CD14-positive monocyte (primary cell): ENCODE data around the gene LRRC72. TPM values are rescaled to one million over a fixed set of nuclear protein-coding genes. Genes with fewer than 3 reads are reported as not detected.

Source experiments
- DNase-seq, 3 donors: peaks; one replicate each; pipeline ENCODE4 v3.0.0-alpha.2; 2011 to 2022
- H2AFZ ChIP-seq: 2 replicates; pipeline ENCODE4 v1.6.0; 2012; ENCODE audit warnings: mild to moderate bottlenecking, low read depth, low read length, inconsistent platforms; ENCODE audit not compliant: insufficient read depth, poor library complexity, severe bottlenecking
- H3K27ac ChIP-seq, 2 donors: 1 replicate in 1 of 2; 2 replicates in 1 of 2; pipeline ENCODE4 v1.5.1; 2012 to 2013; ENCODE audit warnings: low read length in 2 of 2, control low read depth in 1 of 2, inconsistent platforms in 1 of 2, low read depth in 1 of 2, mild to moderate bottlenecking in 1 of 2
- H3K27me3 ChIP-seq, 2 donors: one replicate each; pipeline versions ENCODE4 v1.6.0 to v1.6.1; 2011 to 2013; ENCODE audit warnings: low read length in 2 of 2; ENCODE audit not compliant: control insufficient read depth in 2 of 2, insufficient read depth in 2 of 2
- H3K36me3 ChIP-seq, 2 donors: replicated peaks in 1 of 2; 1 replicate in 1 of 2; 2 replicates in 1 of 2; pipeline versions ENCODE4 v1.5.1 to v1.6.1; 2012 to 2013; ENCODE audit warnings: low read length in 2 of 2, control low read depth in 1 of 2, inconsistent platforms in 1 of 2, mild to moderate bottlenecking in 1 of 2; ENCODE audit not compliant: insufficient read depth in 2 of 2, control insufficient read depth in 1 of 2
- H3K4me1 ChIP-seq, 2 donors: 1 replicate in 1 of 2; 2 replicates in 1 of 2; pipeline versions ENCODE4 v1.5.1 to v1.6.1; 2012 to 2013; ENCODE audit warnings: low read length in 2 of 2, control low read depth in 1 of 2, inconsistent platforms in 1 of 2, mild to moderate bottlenecking in 1 of 2, moderate library complexity in 1 of 2; ENCODE audit not compliant: insufficient read depth in 2 of 2, control insufficient read depth in 1 of 2
- H3K4me2 ChIP-seq: replicated peaks from 2 replicates; pipeline ENCODE3; 2012; ENCODE audit warnings: low read length, moderate library complexity, mild to moderate bottlenecking; ENCODE audit not compliant: poor library complexity, severe bottlenecking; ENCODE audit errors: extremely low read depth
- H3K4me3 ChIP-seq, 3 experiments: fragments of 200-600 bp in 1 of 3; sonication (generic) in 1 of 3; replicated peaks in 1 of 3; 1 replicate in 2 of 3; 2 replicates in 1 of 3; pipeline ENCODE4 v1.5.1; 2011 to 2013; ENCODE audit warnings: low read length in 3 of 3, mild to moderate bottlenecking in 3 of 3, control low read depth in 2 of 3, low read depth in 2 of 3, inconsistent platforms in 1 of 3, moderate library complexity in 1 of 3
- H3K79me2 ChIP-seq: 2 replicates; pipeline ENCODE4 v1.6.0; 2012; ENCODE audit warnings: mild to moderate bottlenecking, control low read depth, inconsistent platforms, low read length, moderate library complexity; ENCODE audit not compliant: insufficient read depth
- H3K9ac ChIP-seq: 2 replicates; pipeline ENCODE4 v1.6.0; 2017; ENCODE audit warnings: low read length, mild to moderate bottlenecking; ENCODE audit not compliant: insufficient read depth, poor library complexity, severe bottlenecking
- H3K9me3 ChIP-seq, 2 donors: replicated peaks in 1 of 2; 1 replicate in 1 of 2; 2 replicates in 1 of 2; pipeline versions ENCODE4 v1.5.1 to v1.6.1; 2012 to 2013; ENCODE audit warnings: low read length in 2 of 2, control low read depth in 1 of 2; ENCODE audit not compliant: control insufficient read depth in 1 of 2, insufficient read depth in 1 of 2
- H4K20me1 ChIP-seq: 2 replicates; pipeline ENCODE4 v1.6.0; 2012; ENCODE audit warnings: mild to moderate bottlenecking, low read length, control low read depth, moderate library complexity; ENCODE audit not compliant: insufficient read depth
- H3K27ac Mint-ChIP-seq, 7 donors: one replicate each; pipeline ENCODE4 v1.8.0; 2020; ENCODE audit warnings: mild to moderate bottlenecking in 7 of 7, mixed read lengths in 7 of 7, moderate library complexity in 6 of 7, inconsistent platforms in 2 of 7
- H3K27me3 Mint-ChIP-seq, 3 donors: one replicate each; pipeline ENCODE4 v1.8.0; 2021 to 2022; ENCODE audit warnings: low read depth in 3 of 3, mild to moderate bottlenecking in 3 of 3, mixed read lengths in 3 of 3, moderate library complexity in 3 of 3, inconsistent platforms in 1 of 3
- H3K36me3 Mint-ChIP-seq, 2 donors: one replicate each; pipeline ENCODE4 v1.8.0; 2020; ENCODE audit warnings: mixed read lengths in 2 of 2, inconsistent platforms in 1 of 2, mild to moderate bottlenecking in 1 of 2
- H3K4me1 Mint-ChIP-seq: one replicate; pipeline ENCODE4 v1.8.0; 2020; ENCODE audit warnings: mild to moderate bottlenecking, mixed read lengths
- H3K4me3 Mint-ChIP-seq, 2 donors: one replicate each; pipeline ENCODE4 v1.8.0; 2020; ENCODE audit warnings: mild to moderate bottlenecking in 2 of 2, mixed read lengths in 2 of 2, moderate library complexity in 1 of 2
- H3K9me3 Mint-ChIP-seq, 7 donors: one replicate each; pipeline ENCODE4 v1.8.0; 2020 to 2022; ENCODE audit warnings: mixed read lengths in 7 of 7, mild to moderate bottlenecking in 6 of 7, moderate library complexity in 6 of 7, inconsistent platforms in 2 of 7
- CTCF ChIP-seq: fragments of 200-600 bp; IDR thresholded peaks from one replicate; pipeline ENCODE4 v1.8.0; 2022; ENCODE audit warnings: antibody characterized with exemption, mild to moderate bottlenecking
- WGBS: methylation state at CpG from one replicate; pipeline ENCODE4 v1.1.5; 2013; ENCODE audit warnings: missing lambda C conversion rate; ENCODE audit not compliant: insufficient coverage; 5-methylcytosine and 5-hydroxymethylcytosine counted together
- intact Hi-C, 2 donors: fragments of 100-400 bp; cut with micrococcal nuclease; formaldehyde crosslinking; loops; one replicate each; pipeline versions ENCODE4 v1.15.0 to v1.15.1; 2023
- polyA plus RNA-seq, 3 donors: library from polyadenylated mRNA; depleted of rRNA in 1 of 3; unstranded in 2 of 3; stranded (reverse) in 1 of 3; fragments of 300-500 nt in 2 of 3; fragments of >200 nt in 1 of 3; fragmentation: Illumina TruSeq in 2 of 3; gene quantifications; 1 replicate in 2 of 3; 2 replicates in 1 of 3; pipeline ENCODE4 v1.2.3, GENCODE V29; 2012 to 2021

The LRRC72 gene
- polyA plus RNA-seq, 3 donors = not detected

GRCh38 chr7:16491148-16491547 is 35.5 kb upstream of the LRRC72 start:
- H3K27me3 ChIP-seq = no peaks in the 10 kb centered on the region
- no peaks in the 10 kb centered on the region for H3K36me3 ChIP-seq
- WGBS = no CpG with 5 or more reads among the region's 2 CpGs
- H2AFZ ChIP-seq = no peak overlapping the region
- no peak for TF ChIP-seq CTCF
- no peaks in the 10 kb centered on the region for H3K79me2 ChIP-seq
- no peak overlapping the region for H3K4me2 ChIP-seq
- no peak overlapping the region for H3K4me3 ChIP-seq
- H3K27me3 Mint-ChIP-seq = no peaks in the 10 kb centered on the region
- no peaks in the 10 kb centered on the region for H3K4me1 Mint-ChIP-seq
- intact Hi-C loops = no loop called here
- no peak overlapping the region for H3K4me3 Mint-ChIP-seq
- no peaks in the 10 kb centered on the region for H3K9me3 ChIP-seq
- no peak for DNase-seq
- no peak overlapping the region for H3K27ac Mint-ChIP-seq
- H3K9ac ChIP-seq = no peak overlapping the region
- H3K4me1 ChIP-seq = no peaks in the 10 kb centered on the region
- H3K27ac ChIP-seq = no peak overlapping the region
- H3K9me3 Mint-ChIP-seq = no peaks in the 10 kb centered on the region
- no peaks in the 10 kb centered on the region for H3K36me3 Mint-ChIP-seq
- no peaks in the 10 kb centered on the region for H4K20me1 ChIP-seq

- no peak overlapping the region for H3K4me3 Mint-ChIP-seq
- peaks cover 0 to 1% (median 0%) of the 10 kb centered on the region in 3 donors for H3K27me3 Mint-ChIP-seq
- no peaks in the 10 kb centered on the region for H3K4me1 ChIP-seq
- no peak overlapping the region for H3K27ac Mint-ChIP-seq
- no CpG with 5 or more reads among the region's 3 CpGs for WGBS
- no peak for DNase-seq
- no peak overlapping the region for H3K9ac ChIP-seq
- H3K4me1 Mint-ChIP-seq = no peaks in the 10 kb centered on the region
- H3K36me3 ChIP-seq = no peaks in the 10 kb centered on the region
- no peak overlapping the region for H3K4me2 ChIP-seq
- H3K36me3 Mint-ChIP-seq = no peaks in the 10 kb centered on the region
- no peak overlapping the region for H2AFZ ChIP-seq
- no peaks in the 10 kb centered on the region for H3K9me3 ChIP-seq
- TF ChIP-seq CTCF = no peak
- no peaks in the 10 kb centered on the region for H3K27me3 ChIP-seq
- H3K4me3 ChIP-seq = no peak overlapping the region
- H4K20me1 ChIP-seq = no peaks in the 10 kb centered on the region
- no peak overlapping the region for H3K27ac ChIP-seq
- intact Hi-C loops = no loop called here
- H3K9me3 Mint-ChIP-seq = no peaks in the 10 kb centered on the region
- no peaks in the 10 kb centered on the region for H3K79me2 ChIP-seq
These were observed 34.0 kb upstream of the LRRC72 start for GRCh38 chr7:16492513-16493062.
